Progenitor cell of endocrine pancreas (in vitro differentiated cells): ENCODE results near the gene MYOM3. TPM values are rescaled to one million over a fixed set of nuclear protein-coding genes. Genes with fewer than 3 reads are reported as not detected.

Experiments
- DNase-seq: peaks from one replicate; pipeline ENCODE4 v3.0.0; 2021; ENCODE audit warnings: low spot score; ENCODE audit not compliant: unreplicated experiment
- H3K27ac Mint-ChIP-seq: 2 replicates; pipeline ENCODE4 v1.8.0; 2021; ENCODE audit warnings: mild to moderate bottlenecking, moderate library complexity, mixed read lengths
- H3K27me3 Mint-ChIP-seq: 2 replicates; pipeline ENCODE4 v1.8.0; 2021; ENCODE audit warnings: mixed read lengths
- H3K36me3 Mint-ChIP-seq: 2 replicates; pipeline ENCODE4 v1.8.0; 2022; ENCODE audit warnings: mixed read lengths; ENCODE audit not compliant: insufficient read depth
- H3K4me1 Mint-ChIP-seq: 2 replicates; pipeline ENCODE4 v1.8.0; 2021; ENCODE audit warnings: low read depth, mixed read lengths
- H3K4me3 Mint-ChIP-seq: 2 replicates; pipeline ENCODE4 v1.8.0; 2021; ENCODE audit warnings: low read depth, mild to moderate bottlenecking, moderate library complexity, mixed read lengths
- H3K9me3 Mint-ChIP-seq: 2 replicates; pipeline ENCODE4 v1.8.0; 2021; ENCODE audit warnings: low read depth, mixed read lengths
- CTCF ChIP-seq: fragments of 200-600 bp; sonication (generic); IDR thresholded peaks from one replicate; pipeline ENCODE4 v1.5.0; 2021; ENCODE audit warnings: antibody characterized with exemption, mild to moderate bottlenecking; ENCODE audit not compliant: unreplicated experiment
- total RNA-seq: library from RNA; stranded (reverse); gene quantifications from 2 replicates; pipeline ENCODE4 v1.2.1, GENCODE V29; 2021

The MYOM3 gene
- total RNA-seq, 1 donor from 2014 or later = 0.84 TPM

GRCh38 chr1:24108334-24109165, 3.4 kb downstream of the MYOM3 start:
- DNase-seq = no peak
- H3K36me3 Mint-ChIP-seq = no peaks in the 10 kb centered on the region
- no peaks in the 10 kb centered on the region for H3K9me3 Mint-ChIP-seq
- peaks cover 27% of the 10 kb centered on the region for H3K4me1 Mint-ChIP-seq
- no peak overlapping the region for H3K27ac Mint-ChIP-seq
- H3K4me3 Mint-ChIP-seq = no peak overlapping the region
- H3K27me3 Mint-ChIP-seq = peaks cover 5% of the 10 kb centered on the region
- no peak for TF ChIP-seq CTCF

- no peak for DNase-seq
- Mint-ChIP-seq H3K4me3 (no peak overlapping the region), H3K36me3 (no peaks in the 10 kb centered on the region), H3K27ac (peak overlapping the region; percentile 89), H3K9me3 (no peaks in the 10 kb centered on the region), H3K4me1 (peaks cover 35% of the 10 kb centered on the region), H3K27me3 (peaks cover 5% of the 10 kb centered on the region)
- no peak for TF ChIP-seq CTCF
Observed at GRCh38 chr1:24107462-24108138, 4.3 kb downstream of the MYOM3 start.

- Mint-ChIP-seq H3K36me3 (no peaks in the 10 kb centered on the region), H3K4me1 (peaks cover 35% of the 10 kb centered on the region), H3K27ac (peak overlapping the region; percentile 76), H3K4me3 (no peak overlapping the region), H3K9me3 (no peaks in the 10 kb centered on the region), H3K27me3 (no peaks in the 10 kb centered on the region)
- no peak for DNase-seq
- TF ChIP-seq CTCF = no peak
Observed at GRCh38 chr1:24105368-24106160, 6.4 kb downstream of the MYOM3 start.

- no peak for DNase-seq
- peaks cover 38% of the 10 kb centered on the region for H3K4me1 Mint-ChIP-seq
- H3K9me3 Mint-ChIP-seq = no peaks in the 10 kb centered on the region
- no peak overlapping the region for H3K27ac Mint-ChIP-seq
- no peaks in the 10 kb centered on the region for H3K27me3 Mint-ChIP-seq
- TF ChIP-seq CTCF = no peak
- no peak overlapping the region for H3K4me3 Mint-ChIP-seq
- H3K36me3 Mint-ChIP-seq = no peaks in the 10 kb centered on the region
Observed at GRCh38 chr1:24104854-24105253, 7.1 kb downstream of the MYOM3 start.

GRCh38 chr1:24103879-24104278, 8.1 kb downstream of the MYOM3 start:
- Mint-ChIP-seq H3K27me3 (no peaks in the 10 kb centered on the region), H3K9me3 (no peaks in the 10 kb centered on the region), H3K27ac (peak overlapping the region; percentile 97), H3K4me1 (peaks cover 45% of the 10 kb centered on the region), H3K36me3 (no peaks in the 10 kb centered on the region), H3K4me3 (no peak overlapping the region)
- no peak for DNase-seq
- no peak for TF ChIP-seq CTCF
